GM23338 (cell line): Measurements from ENCODE around the gene LAMC2.

Experiments
- EZH2 ChIP-seq: fragments of 200-600 bp; sonication (generic); IDR thresholded peaks from one replicate; pipeline ENCODE4 v1.8.0; 2017; ENCODE audit warnings: antibody characterized with exemption, mild to moderate bottlenecking, low read depth; ENCODE audit not compliant: unreplicated experiment
- EZH2phosphoT487 ChIP-seq: fragments of 200-600 bp; sonication (generic); IDR thresholded peaks from one replicate; pipeline ENCODE4 v1.8.1; 2018; ENCODE audit warnings: antibody characterized with exemption; ENCODE audit not compliant: unreplicated experiment
- JUNB ChIP-seq: IDR thresholded peaks from one replicate; pipeline ENCODE4 v1.6.1; 2016; ENCODE audit warnings: antibody characterized with exemption; ENCODE audit not compliant: unreplicated experiment
- REST ChIP-seq: IDR thresholded peaks from one replicate; pipeline ENCODE4 v1.6.1; 2018; ENCODE audit warnings: antibody characterized with exemption; ENCODE audit not compliant: unreplicated experiment

- no peak for TF ChIP-seq REST
- TF ChIP-seq EZH2phosphoT487: no peak
- TF ChIP-seq JUNB: no peak
- no peak for TF ChIP-seq EZH2
Observed at GRCh38 chr1:183143576-183144315, 42.3 kb upstream of the LAMC2 start.
